ENCODE data around the gene ZDHHC23.

ZDHHC23 gene

DNA sequence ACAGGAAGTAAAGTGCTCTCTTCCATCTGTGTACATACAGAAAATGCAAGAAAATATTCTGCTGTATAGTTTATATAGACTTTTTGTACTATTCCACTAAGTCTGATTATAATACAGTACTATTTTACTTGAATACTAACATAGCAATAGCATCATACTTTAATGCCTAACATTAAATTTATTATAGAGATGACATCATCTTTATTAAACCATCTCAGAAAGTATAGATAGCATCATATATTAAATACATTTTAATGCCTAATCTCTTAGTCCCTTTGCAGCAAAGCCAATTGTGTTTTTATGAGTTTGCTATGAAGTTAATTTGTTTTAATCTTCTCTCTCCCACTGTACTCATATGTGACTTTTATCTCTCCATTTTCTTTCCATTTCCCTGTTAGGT, 39.7 kb upstream of the ZDHHC23 start:
- Histone ChIP-seq H3K36me3 (ENCODE audit: control insufficient read depth, low read length) (no peaks in the 10 kb centered on the region), H3K9me2 (replicated peaks; ENCODE audit: control insufficient read depth, low read length) (no peaks in the 10 kb centered on the region), H4K20me1 (ENCODE audit: control insufficient read depth, insufficient read depth, low read depth, low read length) (no peaks in the 10 kb centered on the region), H3K9me3 (ENCODE audit: control insufficient read depth, insufficient read depth, low read length) (no peaks in the 10 kb centered on the region), H3K4me2 (ENCODE audit: low read length) (no peak overlapping the region), H3K27ac (ENCODE audit: low read depth, low read length) (no peak overlapping the region), H3K79me2 (ENCODE audit: control insufficient read depth, low read length) (no peaks in the 10 kb centered on the region), H3K27me3 (ENCODE audit: control insufficient read depth, low read length) (no peaks in the 10 kb centered on the region), H3F3A (ENCODE audit: control insufficient read depth, insufficient read depth) (no peaks in the 10 kb centered on the region), H3K4me3 (ENCODE audit: low read length) (no peak overlapping the region), H3K4me1 (ENCODE audit: control insufficient read depth, low read length) (no peaks in the 10 kb centered on the region)
- TF ChIP-seq, protein P1, sequence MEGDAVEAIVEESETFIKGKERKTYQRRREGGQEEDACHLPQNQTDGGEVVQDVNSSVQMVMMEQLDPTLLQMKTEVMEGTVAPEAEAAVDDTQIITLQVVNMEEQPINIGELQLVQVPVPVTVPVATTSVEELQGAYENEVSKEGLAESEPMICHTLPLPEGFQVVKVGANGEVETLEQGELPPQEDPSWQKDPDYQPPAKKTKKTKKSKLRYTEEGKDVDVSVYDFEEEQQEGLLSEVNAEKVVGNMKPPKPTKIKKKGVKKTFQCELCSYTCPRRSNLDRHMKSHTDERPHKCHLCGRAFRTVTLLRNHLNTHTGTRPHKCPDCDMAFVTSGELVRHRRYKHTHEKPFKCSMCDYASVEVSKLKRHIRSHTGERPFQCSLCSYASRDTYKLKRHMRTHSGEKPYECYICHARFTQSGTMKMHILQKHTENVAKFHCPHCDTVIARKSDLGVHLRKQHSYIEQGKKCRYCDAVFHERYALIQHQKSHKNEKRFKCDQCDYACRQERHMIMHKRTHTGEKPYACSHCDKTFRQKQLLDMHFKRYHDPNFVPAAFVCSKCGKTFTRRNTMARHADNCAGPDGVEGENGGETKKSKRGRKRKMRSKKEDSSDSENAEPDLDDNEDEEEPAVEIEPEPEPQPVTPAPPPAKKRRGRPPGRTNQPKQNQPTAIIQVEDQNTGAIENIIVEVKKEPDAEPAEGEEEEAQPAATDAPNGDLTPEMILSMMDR (IDR thresholded peaks at IDR 0.05; ENCODE audit: low read depth, low read length, poor library complexity, severe bottlenecking), result no peak
- no peak for TF ChIP-seq EZH2phosphoT487 (IDR thresholded peaks at IDR 0.05; ENCODE audit: borderline replicate concordance, low read length)

DNA sequence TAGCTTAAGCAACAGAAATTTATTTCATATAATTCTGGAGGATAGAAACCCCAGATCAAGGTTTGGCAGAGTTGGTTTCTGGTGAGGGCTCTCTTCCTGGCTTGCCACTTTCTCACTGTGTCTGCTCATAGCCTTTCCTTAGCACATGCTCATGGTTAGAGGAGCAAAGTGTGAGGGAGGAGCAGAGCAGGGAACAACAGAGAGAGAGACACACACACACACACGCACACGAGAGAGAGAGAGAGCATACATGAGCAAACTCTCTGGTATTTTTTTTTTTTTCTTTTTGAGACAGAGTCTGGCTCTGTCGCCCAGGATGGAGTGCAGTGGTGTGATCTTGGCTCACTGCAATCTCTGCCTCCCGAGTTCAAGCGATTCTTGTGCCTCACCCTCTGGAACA, 36.8 kb upstream of the ZDHHC23 start:
- H4K20me1 ChIP-seq (ENCODE audit: control insufficient read depth, insufficient read depth, low read depth, low read length), result no peaks in the 10 kb centered on the region
- H3K9me2 ChIP-seq (replicated peaks; ENCODE audit: control insufficient read depth, low read length), result no peaks in the 10 kb centered on the region
- peaks cover 2% of the 10 kb centered on the region for H3K27me3 ChIP-seq (ENCODE audit: control insufficient read depth, low read length)
- H3K79me2 ChIP-seq (ENCODE audit: control insufficient read depth, low read length), result no peaks in the 10 kb centered on the region
- H3K9me3 ChIP-seq (ENCODE audit: control insufficient read depth, insufficient read depth, low read length), result no peaks in the 10 kb centered on the region
- no peak overlapping the region for H3K27ac ChIP-seq (ENCODE audit: low read depth, low read length)
- no peak for TF ChIP-seq EZH2phosphoT487 (IDR thresholded peaks at IDR 0.05; ENCODE audit: borderline replicate concordance, low read length)
- TF ChIP-seq, protein P1 (IDR thresholded peaks at IDR 0.05; ENCODE audit: low read depth, low read length, poor library complexity, severe bottlenecking), result no peak
- no peaks in the 10 kb centered on the region for H3F3A ChIP-seq (ENCODE audit: control insufficient read depth, insufficient read depth)
- no peaks in the 10 kb centered on the region for H3K4me1 ChIP-seq (ENCODE audit: control insufficient read depth, low read length)
- H3K4me2 ChIP-seq (ENCODE audit: low read length), result no peak overlapping the region
- no peaks in the 10 kb centered on the region for H3K36me3 ChIP-seq (ENCODE audit: control insufficient read depth, low read length)
- no peak overlapping the region for H3K4me3 ChIP-seq (ENCODE audit: low read length)

DNA sequence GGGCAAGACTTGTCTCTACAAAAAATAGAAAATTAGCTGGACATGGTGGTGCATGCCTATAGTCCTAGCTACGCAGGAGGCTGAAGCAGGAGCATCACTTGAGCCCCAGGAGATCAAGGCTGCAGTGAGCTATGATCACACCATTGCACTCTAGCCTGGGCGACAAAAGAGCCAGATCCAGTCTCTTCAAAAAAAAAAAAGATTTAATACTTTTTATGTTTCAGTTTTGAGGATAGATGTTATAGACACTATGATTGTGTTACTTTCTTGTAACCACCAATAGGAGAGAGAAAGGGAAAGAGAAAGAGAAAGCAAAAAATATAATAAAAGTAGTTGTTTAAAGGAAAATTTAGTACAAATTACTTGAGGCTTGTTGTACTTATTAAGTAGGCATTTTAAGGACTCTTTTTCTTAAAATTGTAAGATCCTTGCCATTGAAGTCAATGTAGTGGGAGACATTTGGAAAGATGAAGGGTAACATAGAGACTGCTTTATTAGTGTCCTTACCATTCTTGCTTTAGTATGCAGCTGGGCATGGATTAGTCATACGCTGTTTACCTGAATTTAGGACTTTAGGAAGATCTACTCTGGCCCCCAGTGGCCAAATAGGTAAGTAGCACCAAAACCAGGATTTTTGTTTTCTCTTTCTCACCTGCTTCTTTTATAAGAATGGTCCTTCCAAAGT, 35.1 kb upstream of the ZDHHC23 start:
- Histone ChIP-seq H3K79me2 (ENCODE audit: control insufficient read depth, low read length) (no peaks in the 10 kb centered on the region), H4K20me1 (ENCODE audit: control insufficient read depth, insufficient read depth, low read depth, low read length) (no peaks in the 10 kb centered on the region), H3F3A (ENCODE audit: control insufficient read depth, insufficient read depth) (no peaks in the 10 kb centered on the region), H3K4me1 (ENCODE audit: control insufficient read depth, low read length) (no peaks in the 10 kb centered on the region), H3K27ac (ENCODE audit: low read depth, low read length) (no peak overlapping the region), H3K9me2 (replicated peaks; ENCODE audit: control insufficient read depth, low read length) (no peaks in the 10 kb centered on the region), H3K27me3 (ENCODE audit: control insufficient read depth, low read length) (peaks cover 2% of the 10 kb centered on the region), H3K4me2 (ENCODE audit: low read length) (no peak overlapping the region), H3K36me3 (ENCODE audit: control insufficient read depth, low read length) (no peaks in the 10 kb centered on the region), H3K9me3 (ENCODE audit: control insufficient read depth, insufficient read depth, low read length) (no peaks in the 10 kb centered on the region), H3K4me3 (ENCODE audit: low read length) (no peak overlapping the region)
- TF ChIP-seq, protein P1 (IDR thresholded peaks at IDR 0.05; ENCODE audit: low read depth, low read length, poor library complexity, severe bottlenecking), result peak; percentile 62
- no peak for TF ChIP-seq EZH2phosphoT487 (IDR thresholded peaks at IDR 0.05; ENCODE audit: borderline replicate concordance, low read length)
